SIG-M5 (cell line): Measurements from ENCODE around the gene SETBP1.
"Not testable (repeated sequence)": the region's sequence is repeated elsewhere in the genome, so short reads cannot be mapped to it uniquely, and the experiment has no call there.

Experiments used
- DNase-seq: peaks from one replicate; lab custom pipeline; 2025; lab: John Stamatoyannopoulos, UW

The SETBP1 gene

DNA sequence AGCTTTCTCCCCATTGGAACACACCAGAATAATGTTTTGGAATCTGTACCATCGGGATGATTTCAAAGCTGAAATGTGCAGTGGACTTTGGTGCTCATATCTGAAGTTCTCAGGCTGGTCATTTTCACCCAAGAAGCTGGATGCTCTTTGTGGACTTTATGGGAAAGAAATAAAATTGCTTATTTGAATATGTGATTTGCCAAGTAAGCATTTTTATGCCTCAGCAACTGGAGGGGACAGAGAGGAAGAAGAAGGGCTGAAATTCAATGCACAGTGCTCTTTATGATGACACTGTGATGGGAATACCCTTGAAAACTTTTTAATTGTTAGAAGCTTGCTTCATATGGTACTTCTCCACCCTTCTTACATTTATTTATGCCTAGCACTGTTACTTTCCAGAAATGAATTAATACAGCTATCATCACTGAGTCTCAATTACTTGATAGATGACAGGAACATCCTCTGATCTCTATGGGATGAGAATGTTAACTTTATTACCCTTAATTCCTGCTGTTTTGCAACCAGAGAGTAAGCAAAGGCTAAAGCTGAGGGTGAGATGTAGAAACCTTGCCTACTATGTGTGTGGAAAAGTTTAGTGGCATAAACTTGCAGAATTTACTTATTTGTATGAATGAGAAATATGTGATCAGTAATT lies 23.6 kb downstream of the SETBP1 start:
- DNase-seq: no peak

- DNase-seq: no peak
Observed at GRCh38 chr18:44705075-44705675, 24.5 kb downstream of the SETBP1 start.

DNA sequence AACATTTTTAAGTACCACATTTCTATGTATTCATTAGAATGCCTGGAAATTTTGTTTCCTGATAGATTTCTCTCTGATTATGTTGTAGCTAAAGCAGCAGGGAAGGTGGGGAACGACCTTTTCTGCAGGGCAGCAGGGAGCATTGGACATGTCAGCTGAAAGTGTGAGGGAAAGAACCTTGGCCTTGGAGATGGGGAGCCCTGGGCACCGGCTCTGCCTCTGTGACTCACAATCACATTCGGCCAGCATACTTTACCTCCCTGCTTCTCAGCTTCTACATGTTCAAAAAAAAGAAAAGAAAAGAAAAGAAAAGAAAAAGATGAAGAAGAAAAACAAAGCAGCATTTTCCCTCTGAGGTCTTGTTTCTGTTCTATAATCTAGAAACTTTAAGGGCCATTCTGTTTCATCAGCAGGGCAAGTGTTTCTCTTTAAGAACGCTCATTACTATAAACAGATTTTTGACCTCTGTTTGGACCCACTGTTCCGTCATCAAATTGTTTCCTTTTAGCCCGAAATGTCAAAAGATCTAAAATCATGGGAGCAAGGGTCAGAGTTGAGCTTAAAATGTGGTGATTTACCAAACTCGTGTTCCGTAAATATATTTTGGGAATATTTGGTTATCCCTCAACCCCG lies 27.9 kb downstream of the SETBP1 start:
- DNase-seq: no peak

DNA sequence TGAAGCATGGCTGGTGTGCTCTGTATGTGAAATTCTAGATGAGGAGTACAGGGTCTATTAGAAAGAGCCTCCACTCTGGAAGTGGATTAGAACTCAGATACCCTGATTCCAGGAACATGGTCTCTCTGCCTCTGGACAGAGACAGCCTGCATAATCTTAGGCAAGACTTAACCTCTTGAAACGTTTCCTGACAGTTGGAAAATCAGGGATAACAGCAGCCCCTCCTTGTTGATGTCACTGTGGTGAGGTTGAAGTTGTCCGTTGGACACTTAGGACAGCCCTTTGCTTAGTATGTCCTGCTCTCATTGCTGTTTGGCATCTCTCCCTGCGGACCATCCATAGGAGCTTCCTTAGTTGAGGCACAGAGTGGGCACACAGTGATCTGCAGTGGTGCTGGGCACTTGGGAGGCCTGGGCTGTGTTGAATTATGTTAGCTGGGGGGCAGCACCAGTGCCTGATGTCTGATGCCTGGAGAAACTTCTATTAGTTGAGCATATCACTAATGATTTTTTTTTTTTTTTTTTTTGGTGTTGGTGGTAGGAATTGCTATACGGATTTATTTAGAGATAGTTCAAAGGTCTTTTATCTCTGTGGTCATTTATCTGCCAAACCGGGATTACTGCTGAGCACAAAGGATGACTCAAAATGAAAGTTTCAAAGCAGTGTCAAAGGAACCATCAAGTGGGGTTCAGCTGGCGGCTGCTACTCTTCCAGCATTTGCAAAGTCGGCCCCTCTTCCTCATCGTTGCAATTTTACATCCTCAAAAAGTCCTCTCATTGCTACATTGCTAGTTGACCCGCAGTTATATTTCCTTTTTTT lies 28.8 kb downstream of the SETBP1 start:
- no peak for DNase-seq

DNA sequence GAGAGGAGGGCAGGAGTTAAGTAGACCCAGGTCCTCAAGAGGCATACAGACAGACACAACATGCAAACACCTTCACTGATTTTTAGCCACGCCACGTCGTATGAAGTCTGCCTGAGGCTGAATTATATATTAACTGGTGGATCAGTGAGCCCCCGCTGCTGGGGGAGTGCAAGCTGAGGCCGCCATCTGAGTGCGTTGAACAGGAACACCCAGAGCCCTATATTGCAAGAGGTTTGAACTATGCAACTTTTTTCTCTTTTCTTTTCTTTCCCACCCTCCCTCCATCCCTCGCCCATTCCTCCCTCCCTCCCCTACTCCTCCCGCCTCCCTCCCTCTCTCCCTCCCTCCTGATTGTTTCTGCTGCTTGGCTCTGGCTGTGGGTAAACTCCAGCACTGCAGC lies 30.2 kb downstream of the SETBP1 start:
- DNase-seq: no peak

GRCh38 chr18:44712025-44712424 lies 31.3 kb downstream of the SETBP1 start:
- no peak for DNase-seq

GRCh38 chr18:44713435-44713834 lies 32.7 kb downstream of the SETBP1 start:
- no peak for DNase-seq

DNA sequence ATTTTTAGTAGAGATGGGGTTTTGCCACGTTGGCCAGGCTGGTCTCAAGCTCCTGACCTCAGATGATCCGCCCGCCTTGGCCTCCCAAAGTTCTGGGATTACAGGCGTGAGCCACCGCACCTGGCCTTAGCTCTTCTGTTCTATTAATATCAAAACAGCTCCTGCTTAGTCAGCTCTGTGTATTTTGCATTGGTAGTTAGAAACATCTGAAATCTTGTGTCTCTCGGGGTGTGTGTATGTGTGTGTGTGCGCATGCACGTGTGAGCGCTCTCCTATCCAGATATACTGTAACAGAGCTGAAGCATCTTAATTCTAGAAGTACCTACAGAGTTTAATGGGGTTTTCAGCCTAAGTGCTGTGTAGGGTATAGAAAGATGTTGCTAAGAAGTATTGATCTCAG lies 33.7 kb downstream of the SETBP1 start:
- DNase-seq: no peak

DNA sequence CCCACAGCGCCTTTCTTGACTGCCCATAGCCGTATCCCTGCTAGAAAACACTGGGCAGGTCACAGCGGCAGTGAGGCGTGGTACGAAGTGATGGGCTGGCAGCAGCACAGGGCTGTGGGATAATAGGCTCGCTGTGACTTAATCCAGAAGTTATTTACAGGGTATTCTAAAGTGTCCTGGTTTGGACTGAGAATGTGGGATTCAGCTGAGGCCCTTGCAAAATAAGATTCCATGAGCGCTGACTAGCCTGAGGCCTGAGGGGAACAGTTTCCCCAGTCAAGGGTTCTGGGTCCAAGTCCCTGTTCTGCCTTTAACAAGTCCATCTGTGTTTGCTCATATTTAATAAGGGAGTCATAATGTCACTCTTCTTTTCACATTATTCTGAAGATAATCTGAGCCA lies 34.6 kb downstream of the SETBP1 start:
- DNase-seq: no peak

GRCh38 chr18:44715842-44716241 lies 35.2 kb downstream of the SETBP1 start:
- no peak for DNase-seq

- no peak for DNase-seq
Observed at GRCh38 chr18:44716697-44717163, 36.0 kb downstream of the SETBP1 start.

GRCh38 chr18:44719519-44720060 lies 38.9 kb downstream of the SETBP1 start:
- DNase-seq: no peak

DNA sequence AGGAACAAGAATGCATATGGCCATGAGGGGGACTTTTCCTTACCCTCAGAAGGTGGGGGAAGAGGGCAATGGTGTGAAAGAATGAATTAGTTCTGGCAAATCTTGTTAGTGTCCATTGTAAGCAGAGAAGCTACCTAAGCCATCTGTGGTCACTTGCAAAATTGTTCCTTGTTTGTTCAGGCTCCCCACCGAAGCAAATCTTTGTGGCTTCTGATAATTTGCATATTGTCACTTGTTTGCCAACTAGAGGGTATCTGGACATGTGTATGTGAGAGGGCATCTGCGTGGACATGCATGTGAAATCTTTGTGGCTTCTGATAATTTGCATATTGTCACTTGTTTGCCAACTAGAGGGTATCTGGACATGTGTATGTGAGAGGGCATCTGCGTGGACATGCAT lies 41.1 kb downstream of the SETBP1 start:
- DNase-seq: not testable (repeated sequence)

DNA sequence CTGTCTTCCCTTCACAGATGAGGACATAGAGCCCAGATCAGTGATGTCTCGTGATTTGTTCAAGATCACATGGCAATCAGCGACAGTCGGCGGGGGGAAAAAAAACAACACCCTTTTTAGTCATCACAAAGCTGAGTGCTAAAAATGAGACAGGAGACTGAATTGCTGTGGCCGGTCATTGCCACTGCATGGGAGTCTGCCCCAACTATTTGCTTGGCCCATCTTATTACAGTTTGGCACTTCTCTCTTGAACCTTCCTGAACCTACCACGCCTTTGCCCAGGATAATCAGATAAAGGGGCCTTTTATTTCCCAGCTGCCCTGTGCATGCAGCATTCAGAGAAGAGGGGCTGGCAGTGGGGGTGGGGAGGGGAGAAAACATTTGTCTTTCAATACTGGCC lies 42.7 kb downstream of the SETBP1 start:
- no peak for DNase-seq

- DNase-seq: no peak
Observed at GRCh38 chr18:44724105-44724778, 43.6 kb downstream of the SETBP1 start.

GRCh38 chr18:44725300-44726058 lies 44.8 kb downstream of the SETBP1 start:
- peak; percentile 40 for DNase-seq

DNA sequence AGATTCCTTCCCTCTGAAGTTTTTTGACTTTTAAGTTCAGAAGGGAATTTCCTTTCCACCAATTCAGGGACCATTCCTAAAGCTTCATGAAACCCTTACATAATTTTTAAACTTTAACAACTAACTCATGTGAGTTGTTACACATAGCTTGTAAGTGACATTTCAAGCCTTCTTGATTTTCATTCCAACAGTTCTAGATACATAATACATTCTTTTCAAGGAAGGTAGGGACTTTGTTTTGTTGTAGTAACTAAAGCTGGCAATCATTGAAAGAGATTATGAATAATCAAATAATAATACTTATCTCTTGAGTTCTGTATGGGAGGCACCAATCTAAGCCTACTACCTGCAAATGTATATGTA lies 45.4 kb downstream of the SETBP1 start:
- no peak for DNase-seq

GRCh38 chr18:44727291-44727690 lies 46.6 kb downstream of the SETBP1 start:
- no peak for DNase-seq

DNA sequence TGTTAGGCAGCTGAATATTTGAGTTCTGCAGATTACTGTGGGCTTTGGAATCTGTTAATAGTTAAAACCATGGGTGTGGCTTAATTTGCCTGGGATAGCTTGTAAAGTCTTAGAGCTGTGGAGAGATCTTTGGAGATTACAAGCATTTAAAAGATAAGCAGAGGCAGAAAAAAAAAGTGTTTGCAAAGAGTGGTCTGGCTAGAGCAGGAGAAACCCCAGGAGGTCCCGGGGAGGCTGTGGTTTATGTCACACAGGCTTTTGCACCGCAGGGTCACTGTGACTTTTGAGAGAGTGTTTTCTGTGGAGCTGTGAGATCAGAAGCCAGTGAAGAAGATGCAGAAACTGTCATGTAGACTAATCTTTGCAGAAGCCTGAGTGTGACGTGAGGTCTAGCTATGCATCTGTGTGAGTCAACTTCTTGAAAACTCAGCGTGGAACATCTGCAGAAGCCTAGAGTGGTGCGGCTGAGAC lies 49.0 kb downstream of the SETBP1 start:
- DNase-seq: no peak

GRCh38 chr18:44730803-44731529 lies 50.3 kb downstream of the SETBP1 start:
- no peak for DNase-seq
